ENCODE results near the gene PXT1. TPM values are rescaled to one million over a fixed set of nuclear protein-coding genes. Genes with fewer than 3 reads are reported as not detected.

PXT1 gene
- total RNA-seq, 4 donors from 2014 or later = not detected

DNA sequence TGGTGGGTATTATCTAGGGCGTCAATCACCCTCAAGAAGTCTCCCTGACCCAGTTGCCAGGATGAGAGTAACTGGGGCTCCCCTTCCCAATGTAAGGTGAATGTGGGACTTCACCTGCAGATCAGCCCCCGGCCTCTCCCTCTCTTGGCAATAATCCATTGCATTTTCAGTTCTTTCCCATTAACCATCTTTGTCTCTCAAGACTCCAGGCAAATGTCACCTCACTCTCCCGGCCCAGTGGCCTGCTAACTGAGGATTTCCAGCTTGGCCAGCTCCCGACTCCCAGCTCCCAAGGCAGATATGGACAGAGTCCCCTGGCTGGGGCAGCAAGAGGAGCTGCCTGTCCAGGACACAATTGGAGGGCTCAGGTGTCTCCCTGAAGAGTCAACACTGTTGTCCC lies 62.5 kb downstream of the PXT1 start:
- intact Hi-C loops (cut with DNase I; ENCODE audit: low total_unique reads) = no loop called here
- H3K4me3 ChIP-seq (ENCODE audit: low read depth, poor library complexity, severe bottlenecking) = no peak overlapping the region
- TF ChIP-seq, protein P1, sequence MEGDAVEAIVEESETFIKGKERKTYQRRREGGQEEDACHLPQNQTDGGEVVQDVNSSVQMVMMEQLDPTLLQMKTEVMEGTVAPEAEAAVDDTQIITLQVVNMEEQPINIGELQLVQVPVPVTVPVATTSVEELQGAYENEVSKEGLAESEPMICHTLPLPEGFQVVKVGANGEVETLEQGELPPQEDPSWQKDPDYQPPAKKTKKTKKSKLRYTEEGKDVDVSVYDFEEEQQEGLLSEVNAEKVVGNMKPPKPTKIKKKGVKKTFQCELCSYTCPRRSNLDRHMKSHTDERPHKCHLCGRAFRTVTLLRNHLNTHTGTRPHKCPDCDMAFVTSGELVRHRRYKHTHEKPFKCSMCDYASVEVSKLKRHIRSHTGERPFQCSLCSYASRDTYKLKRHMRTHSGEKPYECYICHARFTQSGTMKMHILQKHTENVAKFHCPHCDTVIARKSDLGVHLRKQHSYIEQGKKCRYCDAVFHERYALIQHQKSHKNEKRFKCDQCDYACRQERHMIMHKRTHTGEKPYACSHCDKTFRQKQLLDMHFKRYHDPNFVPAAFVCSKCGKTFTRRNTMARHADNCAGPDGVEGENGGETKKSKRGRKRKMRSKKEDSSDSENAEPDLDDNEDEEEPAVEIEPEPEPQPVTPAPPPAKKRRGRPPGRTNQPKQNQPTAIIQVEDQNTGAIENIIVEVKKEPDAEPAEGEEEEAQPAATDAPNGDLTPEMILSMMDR (IDR thresholded peaks at IDR 0.05) = no peak
- no peak for TF ChIP-seq POLR2A (IDR thresholded peaks at IDR 0.05)
- 91 to 92% methylated on average over 4 of the region's 4 CpGs for WGBS, 2 donors
- no peak for DNase-seq (ENCODE audit: low spot score in 2 of 2)

DNA sequence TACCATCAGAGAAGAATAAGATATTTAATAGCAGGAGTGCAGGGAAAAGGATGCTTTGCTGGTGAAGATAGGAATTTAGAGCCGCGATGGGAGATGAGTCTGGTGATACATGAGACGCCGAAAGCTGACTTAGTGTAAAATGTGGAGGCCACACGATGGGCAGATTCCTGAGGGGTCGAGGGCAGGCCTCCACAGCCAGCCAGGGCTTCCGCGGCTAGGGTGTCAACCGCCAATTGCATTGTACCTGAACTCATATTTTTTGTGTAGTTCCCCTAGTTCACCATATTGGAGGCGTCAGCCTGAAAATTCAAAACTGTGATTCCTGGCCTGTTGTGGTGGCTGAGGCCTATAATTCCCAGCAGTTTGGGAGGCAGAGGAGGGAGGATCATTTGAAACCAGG lies 63.7 kb downstream of the PXT1 start:
- 89 to 91% methylated on average over 10 of the region's 10 CpGs for WGBS, 2 donors
- TF ChIP-seq, protein P1 (IDR thresholded peaks at IDR 0.05) = no peak
- no peak for TF ChIP-seq POLR2A (IDR thresholded peaks at IDR 0.05)
- no peak overlapping the region for H3K4me3 ChIP-seq (ENCODE audit: low read depth, poor library complexity, severe bottlenecking)
- no peak for DNase-seq (ENCODE audit: low spot score in 2 of 2)
- intact Hi-C loops (cut with DNase I; ENCODE audit: low total_unique reads) = no loop called here

GRCh38 chr6:36378243-36378920 lies 64.3 kb downstream of the PXT1 start:
- TF ChIP-seq, protein P1 (IDR thresholded peaks at IDR 0.05) = no peak
- TF ChIP-seq POLR2A (IDR thresholded peaks at IDR 0.05) = no peak
- intact Hi-C loops (cut with DNase I; ENCODE audit: low total_unique reads) = no loop called here
- WGBS, 2 donors = 66 to 81% methylated on average over 4 of the region's 4 CpGs
- no peak for DNase-seq (ENCODE audit: low spot score in 2 of 2)
- no peak overlapping the region for H3K4me3 ChIP-seq (ENCODE audit: low read depth, poor library complexity, severe bottlenecking)

GRCh38 chr6:36377594-36377993 lies 65.1 kb downstream of the PXT1 start:
- no peak overlapping the region for H3K4me3 ChIP-seq (ENCODE audit: low read depth, poor library complexity, severe bottlenecking)
- DNase-seq (ENCODE audit: low spot score in 2 of 2) = no peak
- WGBS, 2 donors = 23 to 29% methylated on average over 5 of the region's 5 CpGs
- intact Hi-C loops (cut with DNase I; ENCODE audit: low total_unique reads) = no loop called here
- TF ChIP-seq POLR2A (IDR thresholded peaks at IDR 0.05) = no peak
- TF ChIP-seq, protein P1 (IDR thresholded peaks at IDR 0.05) = no peak

- TF ChIP-seq POLR2A (IDR thresholded peaks at IDR 0.05) = no peak
- TF ChIP-seq, protein P1 (IDR thresholded peaks at IDR 0.05) = no peak
- no peak for DNase-seq (ENCODE audit: low spot score in 2 of 2)
- intact Hi-C loops (cut with DNase I; ENCODE audit: low total_unique reads) = no loop called here
- 70 to 80% methylated on average over 8 of the region's 8 CpGs for WGBS, 2 donors
- no peak overlapping the region for H3K4me3 ChIP-seq (ENCODE audit: low read depth, poor library complexity, severe bottlenecking)
Measured at GRCh38 chr6:36376742-36377141, 65.9 kb downstream of the PXT1 start.

DNA sequence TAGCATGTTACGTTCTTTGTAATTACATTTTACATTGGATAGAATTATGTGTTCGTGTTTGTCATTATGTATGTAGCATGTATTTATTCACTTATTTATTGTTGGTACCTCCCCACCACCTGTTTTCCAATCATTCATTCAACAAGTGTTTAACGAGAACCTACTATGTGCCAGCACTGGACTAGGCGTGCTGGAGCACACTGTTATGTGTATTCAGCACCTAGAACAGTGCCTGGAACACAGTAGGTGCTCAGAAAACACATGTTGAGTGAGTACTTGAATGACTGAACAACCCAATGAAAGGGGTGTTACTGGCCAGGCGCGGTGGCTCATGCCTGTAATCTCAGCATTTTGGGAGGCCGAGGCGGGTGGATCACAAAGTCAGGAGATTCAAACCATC lies 66.5 kb downstream of the PXT1 start:
- H3K4me3 ChIP-seq (ENCODE audit: low read depth, poor library complexity, severe bottlenecking) = no peak overlapping the region
- TF ChIP-seq, protein P1 (IDR thresholded peaks at IDR 0.05) = no peak
- no peak for TF ChIP-seq POLR2A (IDR thresholded peaks at IDR 0.05)
- DNase-seq (ENCODE audit: low spot score in 2 of 2) = no peak
- intact Hi-C loops (cut with DNase I; ENCODE audit: low total_unique reads) = no loop called here
- 95% methylated on average over 8 of the region's 8 CpGs for whole genome bisulfite sequencing, 2 donors

All from lower leg skin (tissue), 4 donors.